Activated CD4-positive, alpha-beta T cell treated with anti-CD3 and anti-CD28 coated beads, Interleukin-10, Interleukin-2, amounts not matched to agents 100 ng/mL and 50 ng/mL, durations not matched to agents 16 hours and 8 hours (primary cell): ENCODE measurements around the gene PLA2G6.
"Not testable (repeated sequence)": the region's sequence is repeated elsewhere in the genome, so short reads cannot be mapped to it uniquely, and the experiment has no call there.

Experiments used
- DNase-seq: peaks from one replicate; pipeline ENCODE4 v3.0.0-alpha.2; 2020

The PLA2G6 gene

DNA sequence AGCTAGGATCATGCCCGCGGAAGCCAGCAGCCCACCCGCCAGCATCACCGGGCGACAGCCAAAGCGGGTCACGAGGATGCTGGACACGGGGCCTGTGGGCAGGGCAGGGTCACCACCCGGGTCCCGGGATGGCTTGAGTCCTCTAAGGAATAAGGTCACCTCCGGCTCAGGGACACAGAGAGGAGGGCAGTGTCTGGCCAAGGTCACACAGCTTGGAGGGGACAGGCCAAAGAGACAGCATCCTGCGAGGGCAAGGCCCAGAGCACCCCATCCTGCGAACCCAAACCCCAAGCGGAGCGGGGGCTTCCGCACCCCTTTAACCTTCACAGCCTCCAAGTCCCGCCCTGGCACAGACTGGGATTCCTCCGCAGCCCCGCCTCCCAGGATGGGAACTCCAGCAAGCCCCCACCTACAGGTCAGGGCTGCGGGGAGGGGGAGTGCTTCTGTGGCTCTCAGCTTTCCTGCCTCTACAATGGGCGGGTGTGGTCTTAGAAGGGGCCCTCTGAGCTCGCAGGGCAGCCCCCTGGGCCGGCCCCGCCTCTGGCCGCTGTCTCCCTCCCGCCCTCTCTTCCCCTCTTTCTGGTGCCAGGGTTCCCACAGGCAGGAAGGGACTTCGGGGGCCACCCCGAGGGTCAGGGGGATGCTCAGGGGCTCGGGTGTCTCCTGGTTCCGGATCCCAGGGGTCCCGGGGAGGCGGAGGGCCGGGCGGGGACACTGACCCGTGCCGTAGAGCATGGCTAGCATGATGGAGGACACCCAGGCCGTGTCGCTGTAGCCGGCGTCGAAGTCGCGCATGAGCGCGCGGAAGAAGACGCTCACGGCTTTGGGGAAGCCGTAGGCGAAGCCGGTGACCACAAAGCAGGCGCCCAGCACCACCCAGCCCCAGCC, 99.4 kb downstream of the PLA2G6 start:
- no peak for DNase-seq

DNA sequence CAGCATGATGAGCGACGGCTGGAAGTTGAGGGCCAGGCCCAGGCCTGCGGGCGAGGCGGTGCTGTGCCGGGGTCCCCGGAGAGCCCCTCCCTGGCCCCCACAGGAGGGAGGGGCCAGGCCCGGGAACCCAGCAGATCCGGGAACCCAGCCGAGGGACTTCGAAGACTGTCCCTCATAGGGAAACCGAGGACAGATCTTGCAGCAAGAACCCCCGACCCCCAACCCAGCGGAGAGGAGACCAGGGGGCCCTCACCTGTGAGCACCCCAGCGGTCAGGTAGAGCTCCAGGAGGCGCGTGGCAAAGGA, 100.0 kb downstream of the PLA2G6 start:
- DNase-seq, result no peak

DNA sequence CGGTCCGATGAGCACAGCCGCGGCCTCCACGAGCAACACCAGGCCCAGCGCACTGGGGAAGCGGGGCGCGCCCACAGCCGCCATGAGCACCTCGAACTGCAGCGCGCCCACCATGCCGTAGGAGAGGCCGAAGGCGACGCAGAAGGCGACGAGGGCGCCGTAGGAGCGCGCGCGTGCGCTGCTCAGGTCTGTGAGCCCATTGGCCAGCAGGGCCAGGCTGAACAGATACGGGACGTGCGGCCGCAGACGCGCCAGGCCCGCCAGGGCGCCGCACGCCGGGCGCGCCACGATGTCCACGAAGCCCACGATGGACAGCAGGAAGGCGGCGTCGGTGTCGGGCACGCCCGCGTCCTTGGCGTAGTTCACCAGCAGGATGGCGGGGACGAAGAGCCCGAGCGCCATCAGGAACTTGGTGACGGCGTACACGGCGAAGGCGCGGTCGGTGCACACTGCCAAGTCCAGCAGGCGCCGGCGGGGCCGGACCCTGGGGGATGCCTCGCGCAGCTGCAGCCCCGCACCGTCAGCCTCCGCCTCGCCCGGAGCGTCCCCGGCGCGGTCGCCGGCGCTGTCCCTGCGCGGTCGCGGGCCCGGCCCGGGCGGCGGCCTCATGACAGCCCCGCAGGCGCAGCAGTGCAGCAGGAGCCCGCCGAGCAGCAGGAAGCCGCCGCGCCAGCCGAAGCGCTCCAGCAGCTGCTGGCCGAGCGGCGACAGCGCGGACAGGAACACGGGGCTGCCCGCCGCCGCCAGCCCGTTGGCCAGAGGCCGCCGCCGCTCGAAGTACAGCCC, 100.6 kb downstream of the PLA2G6 start:
- DNase-seq, result peak; percentile 24

DNA sequence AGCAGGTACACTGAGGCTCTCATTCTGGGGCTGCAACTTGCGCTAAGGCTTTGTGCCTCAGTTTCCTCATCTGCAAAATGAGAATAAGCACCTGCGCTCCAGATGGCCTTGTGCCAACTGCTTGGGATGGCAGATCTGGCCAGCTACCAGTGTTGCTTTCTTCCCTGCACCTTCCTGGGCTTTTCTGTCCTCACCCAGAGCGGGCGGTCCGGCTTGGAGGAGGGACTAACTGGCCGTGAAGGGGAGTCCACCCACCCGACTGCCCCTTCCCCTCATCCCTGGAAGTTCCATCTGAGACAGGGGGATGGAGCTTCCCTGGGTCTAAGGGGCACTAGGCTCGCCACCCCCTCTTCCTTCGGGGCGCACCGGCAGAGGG, 101.2 kb downstream of the PLA2G6 start:
- no peak for DNase-seq

DNA sequence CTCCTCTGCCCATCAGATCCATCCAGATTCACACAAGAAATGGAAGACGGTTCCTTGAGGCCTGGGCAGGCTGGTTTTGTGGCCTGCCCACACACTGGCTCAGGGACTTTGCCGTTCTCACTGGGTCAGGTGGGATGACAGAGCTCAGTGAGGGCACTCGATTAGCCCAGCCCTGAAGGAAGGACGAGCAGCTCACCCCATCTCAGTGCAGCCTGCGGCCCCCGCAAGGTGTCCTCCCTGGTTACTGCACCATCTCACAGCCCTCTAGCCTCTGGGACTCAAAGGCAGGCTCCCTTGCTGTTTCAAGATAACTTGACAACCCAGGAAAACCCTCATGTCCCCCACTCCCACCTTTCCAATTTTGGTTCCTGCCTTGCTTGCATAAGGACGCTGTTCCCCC, 101.8 kb downstream of the PLA2G6 start:
- DNase-seq, result no peak

GRCh38 chr22:38079208-38079607, 102.4 kb downstream of the PLA2G6 start:
- DNase-seq, result not testable (repeated sequence)

DNA sequence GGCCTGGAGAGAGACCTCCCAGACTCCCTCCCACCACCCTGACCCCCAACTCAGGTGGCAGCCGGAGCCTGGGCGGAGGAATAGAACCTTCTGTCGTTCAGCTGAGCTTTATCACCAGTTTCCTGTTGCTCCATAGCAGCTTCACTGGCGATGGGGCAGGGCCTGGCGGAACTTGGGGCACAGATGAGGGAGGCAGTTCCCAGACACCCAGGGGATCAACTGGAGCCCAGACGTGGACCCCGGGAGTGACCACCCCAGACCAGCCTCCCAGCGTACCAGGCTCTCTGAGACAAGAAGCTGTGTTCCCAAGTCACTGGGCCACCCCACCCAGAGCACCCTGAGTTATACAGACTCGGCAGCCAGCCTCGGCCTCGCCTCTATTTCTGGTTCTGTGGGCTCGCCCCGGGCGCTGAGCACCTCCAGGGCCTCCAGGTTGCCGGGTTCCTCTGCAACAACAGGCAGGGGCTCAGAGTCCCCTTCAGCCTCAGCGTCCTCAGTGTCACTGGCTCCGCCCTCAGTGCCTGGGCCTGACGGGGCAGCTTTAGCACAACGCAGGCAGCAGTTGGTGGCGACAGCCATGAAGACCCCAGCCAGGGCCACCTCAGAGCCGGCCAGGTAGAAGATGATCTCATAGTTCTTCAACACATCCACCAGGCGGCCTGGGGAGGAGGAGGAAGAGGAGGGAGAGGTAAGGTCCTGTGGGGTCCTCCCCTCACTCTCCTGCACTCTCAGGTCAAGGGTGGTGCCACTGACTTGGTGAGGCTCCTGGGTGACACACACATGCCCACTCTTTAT, 103.4 kb downstream of the PLA2G6 start:
- DNase-seq, result no peak

DNA sequence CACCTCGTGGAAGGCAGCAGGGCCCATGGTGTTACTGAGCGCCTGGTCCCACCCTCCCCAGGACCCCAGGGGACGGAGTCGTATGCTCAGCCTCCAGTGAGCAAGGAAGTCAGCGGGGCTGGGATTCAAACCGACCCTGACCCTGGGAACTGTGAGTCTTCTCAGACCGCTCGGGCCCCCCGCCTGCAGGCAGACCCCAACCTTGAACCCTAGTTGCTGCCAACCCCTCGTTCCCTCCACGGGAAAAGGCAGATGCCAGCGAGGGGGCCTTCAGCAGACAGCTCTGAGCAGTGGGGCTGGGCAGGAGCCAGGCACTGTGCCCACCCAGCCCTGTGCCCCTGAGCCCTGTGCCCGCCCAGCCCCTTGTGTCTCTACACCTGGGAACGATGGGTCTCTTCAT, 104.0 kb downstream of the PLA2G6 start:
- DNase-seq, result no peak

DNA sequence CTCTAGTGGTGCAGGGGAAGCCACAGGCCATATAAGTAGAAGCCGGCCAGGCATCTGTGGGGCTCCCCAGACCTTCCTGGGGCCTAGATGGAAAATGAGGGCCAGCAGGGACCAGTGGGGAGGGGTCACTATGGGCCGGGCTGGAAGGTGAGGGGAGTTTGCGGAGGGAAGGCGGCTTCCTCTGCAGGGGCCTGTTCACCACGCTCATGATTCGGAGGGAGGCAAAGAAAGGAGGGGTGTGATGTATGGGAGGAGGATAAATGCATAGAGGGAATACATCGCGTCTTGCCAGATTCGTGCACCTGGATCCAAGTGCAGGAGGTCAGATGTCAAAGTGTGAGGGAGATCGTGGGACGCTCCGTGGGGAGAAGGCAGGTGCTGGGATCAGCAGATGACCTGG, 104.5 kb downstream of the PLA2G6 start:
- no peak for DNase-seq

DNA sequence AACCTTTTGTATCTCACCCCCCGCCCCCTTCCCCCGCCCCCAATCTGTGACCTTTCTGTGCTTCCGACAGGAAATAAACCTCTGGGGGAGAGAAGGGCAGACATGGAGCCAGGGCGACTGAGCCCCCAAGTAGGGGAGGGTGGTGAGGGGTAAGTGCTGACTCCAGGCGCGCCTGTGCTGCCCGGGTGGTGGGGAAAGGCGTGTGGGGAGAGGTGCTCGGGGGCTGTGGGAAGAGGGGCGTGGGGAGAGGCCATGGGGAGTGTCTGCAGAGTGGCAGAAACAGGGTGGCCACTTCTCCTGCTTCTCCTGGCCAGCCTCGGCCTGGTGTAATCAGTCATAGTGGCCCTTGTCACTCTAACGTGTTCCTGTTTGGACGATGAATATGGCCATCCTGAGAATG, 105.7 kb downstream of the PLA2G6 start:
- no peak for DNase-seq

- DNase-seq, result no peak
These were observed 106.4 kb downstream of the PLA2G6 start for GRCh38 chr22:38075105-38075825.

GRCh38 chr22:38074181-38075104, 107.2 kb downstream of the PLA2G6 start:
- DNase-seq, result no peak

GRCh38 chr22:38073150-38074130, 108.2 kb downstream of the PLA2G6 start:
- no peak for DNase-seq

- DNase-seq, result no peak
These were observed 109.1 kb downstream of the PLA2G6 start for GRCh38 chr22:38072322-38073149.

GRCh38 chr22:38071421-38072321, 110.0 kb downstream of the PLA2G6 start:
- DNase-seq, result no peak

GRCh38 chr22:38070250-38070921, 111.2 kb downstream of the PLA2G6 start:
- DNase-seq, result no peak

DNA sequence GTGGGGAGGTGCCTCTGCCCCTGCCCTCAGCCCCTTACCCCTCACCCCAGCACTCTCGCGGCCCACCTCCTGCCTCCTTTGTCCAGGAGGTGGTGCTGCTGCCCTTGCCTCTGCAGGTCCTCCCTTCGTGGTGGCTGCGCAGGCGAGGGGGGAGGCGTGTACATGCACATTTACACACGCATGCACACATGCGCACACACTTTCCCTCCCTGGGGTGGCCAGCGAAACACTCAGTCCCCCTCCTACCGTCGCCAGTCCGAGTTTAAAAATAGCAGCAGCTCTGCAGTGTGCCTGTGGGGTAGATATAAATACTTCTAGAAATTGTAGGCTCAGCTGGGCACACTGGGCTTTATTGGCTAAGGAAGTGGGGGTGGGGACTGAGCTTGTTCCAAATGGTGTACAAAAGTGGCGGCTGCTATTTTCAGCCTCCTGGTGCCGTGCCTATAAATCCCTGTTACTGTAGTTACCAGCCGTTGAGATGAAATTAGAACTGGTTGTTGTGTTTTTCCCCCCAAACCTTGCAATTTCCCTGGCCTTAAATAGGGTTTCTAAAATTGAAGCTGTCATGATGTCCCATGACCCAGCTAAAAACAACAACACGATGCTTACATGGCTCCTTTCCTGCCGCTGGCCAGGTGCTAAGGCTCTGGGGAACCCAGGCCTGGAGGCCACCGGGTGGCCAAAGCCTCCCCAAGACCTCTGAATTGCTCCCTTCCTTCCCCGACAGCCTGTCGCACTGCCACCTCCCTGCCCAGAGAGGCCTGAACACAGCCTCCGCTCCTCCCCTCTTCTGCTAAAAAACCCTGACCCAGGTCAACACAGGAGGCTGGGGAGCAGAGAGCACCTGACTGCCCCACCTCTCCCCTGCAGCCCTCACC, 112.0 kb downstream of the PLA2G6 start:
- no peak for DNase-seq
